Neural cell (in vitro differentiated cells): ENCODE data around the gene IL4I1. TPM values are rescaled to one million over a fixed set of nuclear protein-coding genes. Genes with fewer than 3 reads are reported as not detected.

Source experiments
- H2AFZ ChIP-seq: fragments of 200-600, 300-800 bp; sonication (generic), shearing (Covaris generic); 2 replicates; pipeline ENCODE4 v1.6.0; 2014; ENCODE audit warnings: low read depth, mild to moderate bottlenecking, antibody characterized with exemption, low read length, moderate library complexity
- H3F3A ChIP-seq: fragments of 200-600 bp; shearing (Covaris generic); 2 replicates; pipeline ENCODE4 v1.6.1; 2016; ENCODE audit warnings: mild to moderate bottlenecking, moderate library complexity, mixed read lengths, antibody characterized with exemption, low read length; ENCODE audit not compliant: insufficient read depth, poor library complexity, severe bottlenecking
- H3K27ac ChIP-seq: fragments of 200-600, 300-800 bp; sonication (generic), shearing (Covaris generic); 2 replicates; pipeline ENCODE4 v1.5.1; 2014; ENCODE audit warnings: mild to moderate bottlenecking, low read length, moderate library complexity
- H3K27me3 ChIP-seq: fragments of 300-800, 200-600 bp; sonication (generic), shearing (Covaris generic); 2 replicates; pipeline ENCODE4 v1.6.0; 2014; ENCODE audit warnings: mild to moderate bottlenecking, low read depth, low read length, moderate library complexity; ENCODE audit not compliant: insufficient read depth
- H3K36me3 ChIP-seq: fragments of 300-800, 200-600 bp; sonication (generic), shearing (Covaris generic); 2 replicates; pipeline ENCODE4 v1.5.1; 2014; ENCODE audit warnings: mild to moderate bottlenecking, antibody characterized with exemption, low read length, moderate library complexity; ENCODE audit not compliant: insufficient read depth
- H3K4me2 ChIP-seq: fragments of 300-800, 200-600 bp; sonication (generic), shearing (Covaris generic); 2 replicates; pipeline ENCODE4 v1.6.0; 2014; ENCODE audit warnings: mild to moderate bottlenecking, low read length
- H3K4me3 ChIP-seq: fragments of 300-800, 200-600 bp; sonication (generic), shearing (Covaris generic); 2 replicates; pipeline ENCODE4 v1.5.1; 2014; ENCODE audit warnings: mild to moderate bottlenecking, low read length, moderate library complexity
- H3K79me2 ChIP-seq: fragments of 200-600 bp; shearing (Covaris generic); replicated peaks from 2 replicates; pipeline ENCODE4 v1.6.0; 2014; ENCODE audit warnings: mild to moderate bottlenecking, low read length, moderate library complexity; ENCODE audit not compliant: insufficient read depth
- H3K9ac ChIP-seq: fragments of 300-800, 200-600 bp; sonication (generic), shearing (Covaris generic); 2 replicates; pipeline ENCODE4 v1.6.1; 2016; ENCODE audit warnings: mild to moderate bottlenecking, low read length, mixed read lengths
- H3K9me2 ChIP-seq: fragments of 200-600 bp; shearing (Covaris generic); 2 replicates; pipeline ENCODE4 v1.6.1; 2016; ENCODE audit warnings: mild to moderate bottlenecking, low read length, mixed read lengths; ENCODE audit not compliant: insufficient read depth
- H3K9me3 ChIP-seq: fragments of 200-600, 300-800 bp; sonication (generic), shearing (Covaris generic); 2 replicates; pipeline ENCODE4 v1.6.1; 2016; ENCODE audit warnings: mild to moderate bottlenecking, mixed run types, low read length, moderate library complexity, mixed read lengths
- H4K20me1 ChIP-seq: fragments of 200-600 bp; shearing (Covaris generic); 2 replicates; pipeline ENCODE4 v1.6.1; 2016; ENCODE audit warnings: mild to moderate bottlenecking, mixed run types; ENCODE audit not compliant: insufficient read depth
- EP300 ChIP-seq: fragments of 450-650 bp; conservative IDR thresholded peaks from 2 replicates; pipeline ENCODE4 v1.6.1; 2014; ENCODE audit warnings: antibody characterized with exemption, mild to moderate bottlenecking, moderate library complexity; ENCODE audit not compliant: poor library complexity, severe bottlenecking
- EZH2 ChIP-seq: fragments of 200-600, 300-800 bp; shearing (Covaris generic), sonication (generic); IDR thresholded peaks from 2 replicates; pipeline ENCODE4 v1.6.1; 2014; ENCODE audit warnings: antibody characterized with exemption, low read length, borderline replicate concordance, mild to moderate bottlenecking; ENCODE audit not compliant: insufficient read depth, poor library complexity, severe bottlenecking
- MXI1 ChIP-seq: fragments of 450-650 bp; conservative IDR thresholded peaks from 2 replicates; pipeline ENCODE4 v1.6.1; 2014; ENCODE audit warnings: antibody characterized with exemption, mild to moderate bottlenecking; ENCODE audit not compliant: poor library complexity, severe bottlenecking
- POLR2AphosphoS5 ChIP-seq: IDR thresholded peaks from 2 replicates; pipeline ENCODE4 v1.6.1; 2012
- RAD21 ChIP-seq: fragments of 450-650 bp; conservative IDR thresholded peaks from 2 replicates; pipeline ENCODE4 v1.6.1; 2014; ENCODE audit warnings: antibody characterized with exemption, mild to moderate bottlenecking, moderate library complexity
- SMC3 ChIP-seq: fragments of 450-650 bp; conservative IDR thresholded peaks from 2 replicates; pipeline ENCODE4 v1.6.1; 2014; ENCODE audit warnings: antibody characterized with exemption, mild to moderate bottlenecking, moderate library complexity; ENCODE audit not compliant: poor library complexity
- TAF1 ChIP-seq: IDR thresholded peaks from 2 replicates; pipeline ENCODE4 v1.6.1; 2012; ENCODE audit warnings: low read depth
- polyA plus RNA-seq: library from polyadenylated mRNA; depleted of rRNA; stranded (reverse); fragments of >200 nt; gene quantifications from 2 replicates; pipeline ENCODE4 v1.2.3, GENCODE V29; 2014
- TF ChIP-seq, protein P1 (sequence below): fragments of 450-650 bp; IDR thresholded peaks from 2 replicates; pipeline ENCODE4 v1.5.1; 2014; ENCODE audit warnings: antibody characterized with exemption, mild to moderate bottlenecking, moderate library complexity; ENCODE audit not compliant: poor library complexity, severe bottlenecking
- TF ChIP-seq, protein P2 (sequence below): IDR thresholded peaks from 2 replicates; pipeline ENCODE4 v1.6.1; 2012; ENCODE audit warnings: borderline replicate concordance

Gene IL4I1
- polyA plus RNA-seq, 1 donor from 2014 or later, result not detected

DNA sequence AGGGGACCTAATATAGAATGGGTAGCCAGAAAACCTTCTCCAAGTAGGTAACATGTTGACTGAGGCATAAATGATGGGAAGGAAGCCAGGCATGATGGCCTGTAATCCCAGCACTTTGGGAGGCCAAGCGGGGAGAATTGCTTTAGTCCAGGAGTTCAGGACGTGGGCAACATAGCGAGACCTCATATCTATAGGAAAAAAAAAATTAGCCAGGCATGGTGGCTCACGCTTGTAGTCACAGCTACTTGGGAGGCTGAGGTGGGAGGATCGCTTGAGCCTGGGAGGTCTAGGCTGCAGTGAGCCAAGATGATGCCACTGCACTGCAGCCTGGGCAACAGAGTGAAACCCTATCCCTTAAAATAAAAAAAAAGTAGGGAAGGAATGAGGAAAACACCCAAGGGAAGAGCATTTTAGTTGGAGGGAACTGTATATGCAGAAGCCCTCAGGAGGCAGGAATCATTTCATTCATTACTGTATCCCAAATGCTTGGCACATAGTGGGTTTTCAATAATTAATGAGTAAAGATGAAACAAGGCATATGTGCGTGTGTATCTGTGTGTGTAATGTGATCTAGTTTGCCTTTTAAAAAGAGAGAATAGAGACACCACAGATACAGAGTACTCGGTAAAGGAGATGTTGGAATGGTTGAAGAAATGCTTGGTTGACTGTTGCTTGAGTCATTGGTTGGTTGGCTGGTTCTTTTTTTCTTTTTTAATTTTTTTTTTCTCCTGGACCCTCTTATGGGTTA is 34.8 kb upstream of the IL4I1 start:
- Histone ChIP-seq H3K9me3 (no peaks in the 10 kb centered on the region), H3K9ac (no peak overlapping the region), H3F3A (no peaks in the 10 kb centered on the region), H3K36me3 (no peaks in the 10 kb centered on the region), H3K27me3 (no peaks in the 10 kb centered on the region), H3K27ac (no peak overlapping the region), H3K4me2 (no peak overlapping the region), H3K4me3 (no peak overlapping the region), H3K79me2 (peaks cover 25% of the 10 kb centered on the region), H4K20me1 (no peaks in the 10 kb centered on the region), H2AFZ (no peak overlapping the region), H3K9me2 (no peaks in the 10 kb centered on the region)
- TF ChIP-seq MXI1, result no peak
- no peak for TF ChIP-seq SMC3
- TF ChIP-seq RAD21, result no peak
- TF ChIP-seq, protein P1, sequence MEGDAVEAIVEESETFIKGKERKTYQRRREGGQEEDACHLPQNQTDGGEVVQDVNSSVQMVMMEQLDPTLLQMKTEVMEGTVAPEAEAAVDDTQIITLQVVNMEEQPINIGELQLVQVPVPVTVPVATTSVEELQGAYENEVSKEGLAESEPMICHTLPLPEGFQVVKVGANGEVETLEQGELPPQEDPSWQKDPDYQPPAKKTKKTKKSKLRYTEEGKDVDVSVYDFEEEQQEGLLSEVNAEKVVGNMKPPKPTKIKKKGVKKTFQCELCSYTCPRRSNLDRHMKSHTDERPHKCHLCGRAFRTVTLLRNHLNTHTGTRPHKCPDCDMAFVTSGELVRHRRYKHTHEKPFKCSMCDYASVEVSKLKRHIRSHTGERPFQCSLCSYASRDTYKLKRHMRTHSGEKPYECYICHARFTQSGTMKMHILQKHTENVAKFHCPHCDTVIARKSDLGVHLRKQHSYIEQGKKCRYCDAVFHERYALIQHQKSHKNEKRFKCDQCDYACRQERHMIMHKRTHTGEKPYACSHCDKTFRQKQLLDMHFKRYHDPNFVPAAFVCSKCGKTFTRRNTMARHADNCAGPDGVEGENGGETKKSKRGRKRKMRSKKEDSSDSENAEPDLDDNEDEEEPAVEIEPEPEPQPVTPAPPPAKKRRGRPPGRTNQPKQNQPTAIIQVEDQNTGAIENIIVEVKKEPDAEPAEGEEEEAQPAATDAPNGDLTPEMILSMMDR, result no peak
- TF ChIP-seq, protein P2, sequence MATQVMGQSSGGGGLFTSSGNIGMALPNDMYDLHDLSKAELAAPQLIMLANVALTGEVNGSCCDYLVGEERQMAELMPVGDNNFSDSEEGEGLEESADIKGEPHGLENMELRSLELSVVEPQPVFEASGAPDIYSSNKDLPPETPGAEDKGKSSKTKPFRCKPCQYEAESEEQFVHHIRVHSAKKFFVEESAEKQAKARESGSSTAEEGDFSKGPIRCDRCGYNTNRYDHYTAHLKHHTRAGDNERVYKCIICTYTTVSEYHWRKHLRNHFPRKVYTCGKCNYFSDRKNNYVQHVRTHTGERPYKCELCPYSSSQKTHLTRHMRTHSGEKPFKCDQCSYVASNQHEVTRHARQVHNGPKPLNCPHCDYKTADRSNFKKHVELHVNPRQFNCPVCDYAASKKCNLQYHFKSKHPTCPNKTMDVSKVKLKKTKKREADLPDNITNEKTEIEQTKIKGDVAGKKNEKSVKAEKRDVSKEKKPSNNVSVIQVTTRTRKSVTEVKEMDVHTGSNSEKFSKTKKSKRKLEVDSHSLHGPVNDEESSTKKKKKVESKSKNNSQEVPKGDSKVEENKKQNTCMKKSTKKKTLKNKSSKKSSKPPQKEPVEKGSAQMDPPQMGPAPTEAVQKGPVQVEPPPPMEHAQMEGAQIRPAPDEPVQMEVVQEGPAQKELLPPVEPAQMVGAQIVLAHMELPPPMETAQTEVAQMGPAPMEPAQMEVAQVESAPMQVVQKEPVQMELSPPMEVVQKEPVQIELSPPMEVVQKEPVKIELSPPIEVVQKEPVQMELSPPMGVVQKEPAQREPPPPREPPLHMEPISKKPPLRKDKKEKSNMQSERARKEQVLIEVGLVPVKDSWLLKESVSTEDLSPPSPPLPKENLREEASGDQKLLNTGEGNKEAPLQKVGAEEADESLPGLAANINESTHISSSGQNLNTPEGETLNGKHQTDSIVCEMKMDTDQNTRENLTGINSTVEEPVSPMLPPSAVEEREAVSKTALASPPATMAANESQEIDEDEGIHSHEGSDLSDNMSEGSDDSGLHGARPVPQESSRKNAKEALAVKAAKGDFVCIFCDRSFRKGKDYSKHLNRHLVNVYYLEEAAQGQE, result no peak
- TF ChIP-seq TAF1, result no peak
- no peak for TF ChIP-seq EP300
- no peak for TF ChIP-seq EZH2
- no peak for TF ChIP-seq POLR2AphosphoS5

DNA sequence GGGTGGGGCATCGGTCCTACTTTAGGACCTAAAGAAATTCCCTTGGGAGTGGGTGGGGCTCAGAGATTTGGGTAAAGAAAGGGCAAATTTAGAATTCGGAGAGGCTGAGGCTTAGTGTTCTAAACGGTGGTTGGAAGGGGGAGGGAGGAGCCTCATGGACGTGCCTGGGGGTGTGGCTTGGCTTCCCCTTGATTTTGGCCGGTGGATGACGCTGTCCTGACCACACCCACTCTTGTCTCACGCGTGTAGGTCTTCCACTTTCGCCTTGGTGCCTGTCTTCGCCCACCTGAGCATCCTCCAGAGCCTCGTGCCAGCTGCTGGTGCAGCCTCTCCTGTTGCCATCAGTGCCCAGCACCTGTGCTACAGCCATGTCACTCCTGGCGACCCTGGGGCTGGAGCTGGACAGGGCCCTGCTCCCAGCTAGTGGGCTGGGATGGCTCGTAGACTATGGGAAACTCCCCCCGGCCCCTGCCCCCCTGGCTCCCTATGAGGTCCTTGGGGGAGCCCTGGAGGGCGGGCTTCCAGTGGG is 33.9 kb upstream of the IL4I1 start:
- H3K79me2 ChIP-seq, result peaks cover 32% of the 10 kb centered on the region
- H3K9me3 ChIP-seq, result no peaks in the 10 kb centered on the region
- H4K20me1 ChIP-seq, result no peaks in the 10 kb centered on the region
- no peaks in the 10 kb centered on the region for H3F3A ChIP-seq
- no peak for TF ChIP-seq EP300
- TF ChIP-seq MXI1, result no peak
- no peak for TF ChIP-seq SMC3
- TF ChIP-seq, protein P2, result no peak
- no peak for TF ChIP-seq RAD21
- H3K36me3 ChIP-seq, result no peaks in the 10 kb centered on the region
- peak overlapping the region; percentile 96 for H3K27ac ChIP-seq
- no peaks in the 10 kb centered on the region for H3K27me3 ChIP-seq
- H3K4me2 ChIP-seq, result no peak overlapping the region
- peak overlapping the region; percentile 92 for H3K4me3 ChIP-seq
- peak overlapping the region; percentile 36 for H2AFZ ChIP-seq
- no peaks in the 10 kb centered on the region for H3K9me2 ChIP-seq
- peak overlapping the region; percentile 97 for H3K9ac ChIP-seq
